Left renal pelvis (tissue), 4 donors: ENCODE results near the gene HM13. TPM values are rescaled to one million over a fixed set of nuclear protein-coding genes. Genes with fewer than 3 reads are reported as not detected.
"Not testable (repeated sequence)": the region's sequence is repeated elsewhere in the genome, so short reads cannot be mapped to it uniquely, and the experiment has no call there.

Experiments
- DNase-seq, 4 donors: peaks; one replicate each; pipeline ENCODE4 v3.0.0-alpha.2; 2013; ENCODE audit warnings: low read depth in 4 of 4, low spot score in 3 of 4
- polyA plus RNA-seq, 4 donors: library from polyadenylated mRNA; unstranded; fragments of 120-200 nt; gene quantifications; one replicate each; pipeline ENCODE4 v1.2.1, GENCODE V29; 2013; ENCODE audit not compliant: insufficient read length in 4 of 4

The HM13 gene
- polyA plus RNA-seq, 4 donors: 112 to 154 (median 134) TPM

DNA sequence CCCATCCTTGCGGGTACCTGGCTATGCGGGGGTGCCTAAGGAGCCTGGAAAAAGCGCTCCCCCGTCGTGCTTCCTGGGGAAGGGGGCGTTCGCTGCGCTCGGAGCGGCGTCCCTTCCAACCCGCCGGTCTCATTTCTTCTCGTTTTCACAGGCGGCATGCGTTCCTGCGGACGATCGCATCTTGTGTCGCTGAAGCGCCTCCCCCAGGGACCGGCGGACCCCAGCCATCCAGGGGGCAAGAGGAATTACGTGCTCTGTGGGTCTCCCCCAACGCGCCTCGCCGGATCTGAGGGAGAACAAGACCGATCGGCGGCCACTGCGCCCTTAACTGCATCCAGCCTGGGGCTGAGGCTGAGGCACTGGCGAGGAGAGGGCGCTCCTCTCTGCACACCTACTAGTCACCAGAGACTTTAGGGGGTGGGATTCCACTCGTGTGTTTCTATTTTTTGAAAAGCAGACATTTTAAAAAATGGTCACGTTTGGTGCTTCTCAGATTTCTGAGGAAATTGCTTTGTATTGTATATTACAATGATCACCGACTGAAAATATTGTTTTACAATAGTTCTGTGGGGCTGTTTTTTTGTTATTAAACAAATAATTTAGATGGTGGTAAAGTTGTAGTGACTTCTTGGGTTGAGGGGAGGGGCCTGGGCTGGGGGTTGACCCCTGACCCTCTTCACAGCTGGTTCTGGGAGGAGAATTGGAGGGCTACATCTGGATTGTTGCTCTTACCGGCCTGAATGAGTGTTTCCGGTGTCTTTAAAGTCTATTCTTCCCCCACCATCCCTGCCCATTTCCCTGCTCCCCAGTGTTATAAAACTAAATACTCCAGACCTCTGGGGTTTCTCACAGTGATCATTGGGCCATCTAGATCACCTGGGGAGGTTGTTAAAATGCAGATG is 91.9 kb downstream of the HM13 start:
- DNase-seq: no peak

GRCh38 chr20:31606804-31607639 is 92.8 kb downstream of the HM13 start:
- DNase-seq: no peak

DNA sequence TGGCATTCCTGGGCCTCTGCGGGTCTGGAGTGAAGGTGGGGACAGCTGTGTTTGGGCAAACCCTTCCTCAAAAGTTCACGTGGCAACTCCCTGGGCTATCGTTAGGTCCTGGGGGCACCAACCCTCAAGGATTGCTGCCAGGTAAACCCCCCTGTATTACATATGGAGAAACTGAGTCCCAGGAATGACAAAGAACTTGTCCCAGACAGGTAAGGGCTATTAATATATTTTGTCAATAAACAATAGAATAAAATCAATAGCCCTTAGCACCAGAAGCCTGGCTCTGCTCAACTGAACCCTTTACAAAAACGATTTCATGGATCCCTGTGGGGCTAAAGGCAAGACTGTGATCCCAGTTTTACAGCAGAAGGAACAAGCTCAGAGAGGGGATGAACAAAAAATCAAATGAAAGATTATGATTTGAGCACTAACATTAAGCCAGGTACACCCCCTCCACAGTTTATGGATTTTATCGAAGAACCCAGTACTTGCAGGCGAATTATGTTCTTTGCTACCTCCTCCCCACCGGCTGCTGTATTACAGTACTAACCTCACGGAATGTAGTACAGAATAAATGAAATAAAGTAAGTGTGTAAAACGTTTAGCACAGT is 93.5 kb downstream of the HM13 start:
- no peak for DNase-seq

GRCh38 chr20:31608251-31608945 is 94.2 kb downstream of the HM13 start:
- DNase-seq: peak in 3 of 4 donors; percentile 79 to 85 (median 83)

DNA sequence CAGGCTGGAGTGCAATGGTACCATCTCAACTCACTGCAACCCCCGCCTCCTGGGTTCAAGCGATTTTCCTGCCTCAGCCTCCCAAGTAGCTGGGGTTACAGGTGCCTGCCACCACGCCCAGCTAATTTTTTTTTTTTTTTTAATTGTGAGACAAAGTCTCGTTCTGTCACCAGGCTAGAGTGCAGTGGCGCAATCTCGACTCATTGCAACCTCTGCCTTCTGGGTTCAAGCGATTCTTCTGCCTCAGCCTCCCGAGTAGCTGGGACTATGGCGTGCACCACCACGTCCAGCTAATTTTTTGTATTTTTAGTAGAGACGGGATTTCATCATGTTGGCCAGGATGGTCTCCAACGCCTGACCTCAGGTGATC is 98.0 kb downstream of the HM13 start:
- DNase-seq: not testable (repeated sequence)

- no peak for DNase-seq
These were observed 101.2 kb downstream of the HM13 start for GRCh38 chr20:31615416-31615815.

DNA sequence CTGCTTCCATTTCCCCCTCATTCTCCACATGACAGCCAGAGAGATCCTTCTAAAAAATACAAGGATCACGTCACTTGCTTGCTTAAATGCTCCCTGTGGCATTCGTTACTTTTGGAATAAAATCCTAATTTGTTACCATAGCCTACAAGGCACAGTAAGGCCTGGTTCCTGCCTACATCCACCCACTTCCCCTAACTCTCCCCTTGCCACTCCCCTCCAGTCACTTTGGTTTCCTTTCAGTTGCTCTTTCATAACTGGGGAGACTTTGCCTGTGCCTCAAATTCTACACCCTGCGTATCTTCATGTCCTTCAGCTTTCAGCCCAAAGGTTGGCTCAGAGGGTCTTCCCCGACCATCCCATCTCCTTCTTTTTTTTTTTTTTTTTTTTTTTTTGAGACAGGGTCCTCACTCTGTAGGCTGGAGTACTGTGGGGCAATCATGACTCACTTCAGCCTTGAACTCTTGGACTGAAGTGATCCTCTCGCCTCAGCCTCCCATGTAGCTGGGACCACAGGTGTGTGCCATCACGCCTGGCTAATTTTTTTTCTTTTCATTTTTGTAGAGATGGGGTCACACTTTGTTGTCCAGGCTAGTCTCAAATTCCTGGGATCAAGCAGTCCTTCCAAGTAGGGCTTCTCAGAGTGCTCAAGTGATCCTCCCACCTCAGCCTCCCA is 103.3 kb downstream of the HM13 start:
- no peak for DNase-seq

Other genes starting within 250 kb of the HM13 start
- gene DEFB116, start 205.9 kb upstream of the HM13 start, polyA plus RNA-seq: not detected
- gene DEFB118, start 145.8 kb upstream of the HM13 start, polyA plus RNA-seq: not detected
- gene DEFB119, start 123.9 kb upstream of the HM13 start, polyA plus RNA-seq: not detected
- gene DEFB121, start 108.2 kb upstream of the HM13 start, polyA plus RNA-seq: not detected
- not detected for gene DEFB123, start 73.8 kb upstream of the HM13 start, polyA plus RNA-seq
- gene DEFB124, start 39.3 kb upstream of the HM13 start, polyA plus RNA-seq: 1 to 10 TPM in 1 of 4 donors, under 1 TPM in 1, not detected in 2; 0.49 to 1.2 TPM
- gene REM1, start 39.2 kb upstream of the HM13 start, polyA plus RNA-seq: 1 to 10 TPM in 2 of 4 donors, under 1 TPM in 2; 0.44 to 2.7 (median 0.83) TPM
- gene ID1, start 90.8 kb downstream of the HM13 start, polyA plus RNA-seq: 100 to 1,000 TPM; 101 to 255 (median 147) TPM
- gene COX4I2, start 123.5 kb downstream of the HM13 start, polyA plus RNA-seq: 1 to 10 TPM; 1.6 to 2.6 (median 2.1) TPM
- gene BCL2L1, start 208.4 kb downstream of the HM13 start, polyA plus RNA-seq: 10 to 100 TPM; 67.2 to 81.0 (median 76.5) TPM
- 10 to 100 TPM; 45.4 to 54.6 (median 52.9) TPM for gene TPX2, start 224.8 kb downstream of the HM13 start, polyA plus RNA-seq